Measurements from ENCODE around the gene ERBB4. TPM values are rescaled to one million over a fixed set of nuclear protein-coding genes. Genes with fewer than 3 reads are reported as not detected.
"Not testable (repeated sequence)": the region's sequence is repeated elsewhere in the genome, so short reads cannot be mapped to it uniquely, and the experiment has no call there.

ERBB4 gene
- total RNA-seq, 2 donors from 2014 or later, result not detected

DNA sequence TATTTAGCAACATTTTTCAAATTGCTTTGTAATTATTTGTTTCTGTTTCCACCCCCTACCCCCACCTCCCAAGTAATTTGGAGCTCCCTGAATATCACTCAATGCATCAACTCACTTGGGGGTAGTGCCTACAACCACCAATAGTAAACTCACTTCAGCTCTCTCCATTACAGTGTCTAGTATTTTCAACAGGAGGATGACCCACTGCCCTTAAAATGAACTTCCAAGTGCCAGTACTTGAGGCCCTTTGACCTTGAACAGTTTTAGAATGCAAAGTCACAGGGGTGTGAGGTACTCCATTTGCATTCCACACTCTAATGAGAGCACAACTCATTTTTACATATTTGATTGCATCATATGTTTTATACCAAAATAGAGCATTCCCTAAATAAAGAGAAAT is 523.0 kb downstream of the ERBB4 start:
- DNase-seq (no peak), ATAC-seq (replicated peaks in 1 of 2) (no peak)
- Mint-ChIP-seq H3K27ac (no peak overlapping the region), H3K4me3 (no peak overlapping the region), H3K4me1 (ENCODE audit: low read depth) (no peaks in the 10 kb centered on the region), H3K36me3 (ENCODE audit: insufficient read depth in 2 of 2) (no peaks in the 10 kb centered on the region), H3K9me3 (peaks cover 0 to 1% of the 10 kb centered on the region in 2 donors), H3K27me3 (ENCODE audit: low read depth) (no peaks in the 10 kb centered on the region)

DNA sequence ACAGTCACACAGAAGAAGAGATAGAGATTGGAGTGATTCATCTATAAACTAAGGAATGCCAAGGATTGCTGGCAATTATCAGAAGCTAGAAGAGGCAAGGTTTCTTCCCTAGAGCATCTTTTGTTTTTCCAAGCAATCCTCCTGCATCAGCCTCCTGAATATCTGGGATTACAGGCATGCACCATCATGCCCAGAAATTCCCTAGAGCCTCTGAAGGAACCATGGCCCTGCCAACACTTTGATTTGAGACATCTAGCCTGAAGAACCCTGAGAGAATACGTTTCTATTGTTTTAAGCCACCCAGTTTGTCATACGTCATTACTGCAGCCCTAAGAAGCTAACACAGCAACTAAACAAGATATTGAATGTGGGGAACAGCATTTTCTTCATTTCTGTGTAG is 525.0 kb downstream of the ERBB4 start:
- H3K36me3 Mint-ChIP-seq (ENCODE audit: insufficient read depth in 2 of 2), result no peaks in the 10 kb centered on the region
- no peaks in the 10 kb centered on the region for H3K27me3 Mint-ChIP-seq (ENCODE audit: low read depth)
- no peaks in the 10 kb centered on the region for H3K4me1 Mint-ChIP-seq (ENCODE audit: low read depth)
- no peaks in the 10 kb centered on the region for H3K9me3 Mint-ChIP-seq
- no peak overlapping the region for H3K27ac Mint-ChIP-seq
- no peak overlapping the region for H3K4me3 Mint-ChIP-seq
- ATAC-seq (replicated peaks in 1 of 2), result no peak
- no peak for DNase-seq

DNA sequence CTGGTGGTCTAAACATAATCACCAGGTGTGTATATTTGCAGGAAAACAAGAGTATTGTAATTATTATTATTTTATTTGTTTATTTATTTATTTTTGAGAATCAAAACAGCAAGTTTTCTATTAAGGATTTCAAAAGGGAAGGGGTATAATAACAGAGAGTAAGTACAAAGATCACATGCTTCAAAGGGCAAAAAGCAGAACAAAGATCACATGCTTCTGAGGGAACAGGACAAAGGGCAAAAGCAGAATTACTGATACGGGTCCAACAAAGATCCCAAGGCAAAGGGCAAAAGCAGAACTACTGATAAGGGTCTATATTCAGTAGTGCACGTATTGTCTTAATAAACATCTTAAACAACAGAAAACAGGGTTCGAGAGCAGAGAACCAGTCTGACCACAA is 528.3 kb downstream of the ERBB4 start:
- H3K4me3 Mint-ChIP-seq; H3K9me3 Mint-ChIP-seq; H3K4me1 Mint-ChIP-seq (ENCODE audit: low read depth); H3K27me3 Mint-ChIP-seq (ENCODE audit: low read depth); H3K36me3 Mint-ChIP-seq (ENCODE audit: insufficient read depth in 2 of 2); DNase-seq; H3K27ac Mint-ChIP-seq; ATAC-seq (replicated peaks in 1 of 2): not testable (repeated sequence)

DNA sequence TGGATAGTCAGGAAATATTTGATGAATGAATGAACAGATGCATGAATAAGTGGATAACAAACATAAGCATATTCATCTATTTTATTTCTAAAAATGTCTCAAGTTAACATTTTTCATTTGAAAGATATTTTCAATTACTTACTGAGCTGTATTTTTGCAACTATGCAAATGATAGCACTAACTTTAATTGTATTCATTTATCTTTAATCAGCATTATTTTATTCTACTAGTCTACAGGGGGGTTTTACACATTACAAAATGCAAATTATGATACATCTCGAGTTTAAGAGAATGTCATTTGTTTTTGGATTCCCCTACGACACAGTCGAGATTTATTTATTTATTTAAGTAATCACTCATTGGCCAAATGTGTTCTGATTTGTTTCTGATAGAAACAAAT is 530.6 kb downstream of the ERBB4 start:
- H3K4me1 Mint-ChIP-seq (ENCODE audit: low read depth), result no peaks in the 10 kb centered on the region
- ATAC-seq (replicated peaks in 1 of 2) (no peak), DNase-seq (no peak)
- H3K27me3 Mint-ChIP-seq (ENCODE audit: low read depth), result no peaks in the 10 kb centered on the region
- no peak overlapping the region for H3K4me3 Mint-ChIP-seq
- H3K9me3 Mint-ChIP-seq, result no peaks in the 10 kb centered on the region
- H3K27ac Mint-ChIP-seq, result no peak overlapping the region
- H3K36me3 Mint-ChIP-seq (ENCODE audit: insufficient read depth in 2 of 2), result no peaks in the 10 kb centered on the region

DNA sequence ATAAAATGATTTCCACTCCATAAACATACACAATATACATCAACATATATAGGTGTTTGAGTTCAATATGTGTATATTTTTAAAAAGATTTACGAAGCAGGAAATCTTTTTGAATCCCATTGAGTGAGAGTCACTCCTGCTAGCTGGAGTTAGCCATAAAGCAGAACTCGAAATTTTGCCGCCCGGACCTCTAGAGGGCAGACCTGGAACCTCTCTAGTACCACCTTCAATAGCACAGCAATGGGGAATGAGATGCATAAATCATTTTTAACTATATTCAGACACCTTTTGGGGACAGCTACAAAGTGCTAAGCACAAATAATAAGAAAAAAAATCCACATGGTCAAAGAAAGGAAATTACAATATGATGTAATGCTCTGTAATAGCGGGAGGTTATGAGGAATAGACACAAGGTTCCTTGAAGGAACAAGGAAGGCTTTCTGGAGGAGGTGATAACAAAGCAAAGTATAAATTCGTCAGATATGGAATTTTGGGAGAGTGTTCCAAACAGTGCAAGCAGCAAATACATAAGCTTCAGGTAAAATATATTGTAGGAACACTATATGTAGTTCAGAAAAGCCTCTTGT is 533.4 kb downstream of the ERBB4 start:
- Mint-ChIP-seq H3K36me3 (ENCODE audit: insufficient read depth in 2 of 2) (no peaks in the 10 kb centered on the region), H3K4me3 (no peak overlapping the region), H3K27ac (no peak overlapping the region), H3K4me1 (ENCODE audit: low read depth) (no peaks in the 10 kb centered on the region), H3K9me3 (no peaks in the 10 kb centered on the region), H3K27me3 (ENCODE audit: low read depth) (no peaks in the 10 kb centered on the region)
- DNase-seq (no peak), ATAC-seq (replicated peaks in 1 of 2) (no peak)

DNA sequence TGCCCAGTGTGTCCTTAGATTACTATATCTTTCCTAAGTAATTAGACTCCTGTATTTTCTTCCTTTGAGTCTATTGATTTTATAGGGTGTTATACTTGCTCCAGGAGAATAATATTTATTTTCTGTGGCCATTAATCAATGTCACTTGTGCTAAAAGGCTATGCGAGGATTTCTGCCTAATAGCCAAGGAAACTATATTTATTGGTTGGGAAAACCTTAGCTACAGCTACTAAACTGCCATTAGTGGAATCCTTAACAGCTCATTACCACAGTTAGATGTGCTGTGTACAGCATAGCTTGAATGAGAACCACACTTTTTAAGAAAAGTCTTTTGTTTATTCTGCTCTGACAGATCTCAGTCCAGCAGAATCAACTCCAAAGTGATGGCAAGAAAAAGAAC is 537.3 kb downstream of the ERBB4 start:
- ATAC-seq (replicated peaks in 1 of 2) (no peak), DNase-seq (no peak)
- Mint-ChIP-seq H3K4me3 (no peak overlapping the region), H3K27ac (no peak overlapping the region), H3K4me1 (ENCODE audit: low read depth) (no peaks in the 10 kb centered on the region), H3K27me3 (ENCODE audit: low read depth) (no peaks in the 10 kb centered on the region), H3K9me3 (no peaks in the 10 kb centered on the region), H3K36me3 (ENCODE audit: insufficient read depth in 2 of 2) (no peaks in the 10 kb centered on the region)

DNA sequence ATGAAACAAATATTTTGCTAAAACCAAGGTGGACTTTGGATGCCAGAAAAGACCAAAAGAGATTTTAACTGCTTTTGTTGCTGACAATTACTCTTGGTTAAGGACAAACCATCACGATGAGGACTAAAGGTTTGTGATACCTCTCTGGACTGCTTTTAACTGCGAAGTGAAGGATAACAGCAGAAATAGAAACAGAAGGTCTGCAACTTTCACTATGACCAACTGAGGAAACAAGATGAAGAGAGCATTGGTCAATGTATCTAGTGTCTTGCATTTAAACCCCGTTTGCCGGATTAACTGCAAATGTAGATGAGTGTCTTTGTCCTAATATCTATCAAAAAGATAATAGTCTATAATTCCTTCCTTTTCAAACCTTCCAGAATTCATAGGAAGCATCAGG is 541.7 kb downstream of the ERBB4 start:
- H3K4me1 Mint-ChIP-seq (ENCODE audit: low read depth), result no peaks in the 10 kb centered on the region
- H3K9me3 Mint-ChIP-seq, result no peaks in the 10 kb centered on the region
- no peak overlapping the region for H3K4me3 Mint-ChIP-seq
- H3K36me3 Mint-ChIP-seq (ENCODE audit: insufficient read depth in 2 of 2), result no peaks in the 10 kb centered on the region
- H3K27ac Mint-ChIP-seq, result no peak overlapping the region
- DNase-seq (no peak), ATAC-seq (replicated peaks in 1 of 2) (no peak)
- H3K27me3 Mint-ChIP-seq (ENCODE audit: low read depth), result no peaks in the 10 kb centered on the region

DNA sequence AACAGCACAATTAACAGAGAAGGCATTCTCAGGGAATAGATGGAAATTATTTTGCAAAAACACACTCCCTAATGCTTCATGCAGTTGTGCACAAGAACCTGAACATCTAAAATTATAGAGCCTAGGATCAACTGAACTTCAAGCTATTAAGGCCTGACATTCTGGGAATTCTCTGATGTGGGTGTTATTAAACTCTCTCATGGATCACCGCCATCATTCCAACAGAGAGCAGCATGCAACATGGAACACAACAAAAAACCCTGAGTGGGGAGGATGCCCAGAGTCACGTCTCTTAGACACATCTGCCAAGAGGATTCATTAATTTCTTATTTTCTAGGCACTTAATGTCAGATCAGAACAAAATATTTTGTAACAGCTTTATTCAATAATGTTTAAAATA is 543.8 kb downstream of the ERBB4 start:
- Mint-ChIP-seq H3K4me3 (no peak overlapping the region), H3K9me3 (no peaks in the 10 kb centered on the region), H3K4me1 (ENCODE audit: low read depth) (no peaks in the 10 kb centered on the region), H3K36me3 (ENCODE audit: insufficient read depth in 2 of 2) (no peaks in the 10 kb centered on the region), H3K27me3 (ENCODE audit: low read depth) (no peaks in the 10 kb centered on the region), H3K27ac (no peak overlapping the region)
- ATAC-seq (replicated peaks in 1 of 2) (no peak), DNase-seq (no peak)

DNA sequence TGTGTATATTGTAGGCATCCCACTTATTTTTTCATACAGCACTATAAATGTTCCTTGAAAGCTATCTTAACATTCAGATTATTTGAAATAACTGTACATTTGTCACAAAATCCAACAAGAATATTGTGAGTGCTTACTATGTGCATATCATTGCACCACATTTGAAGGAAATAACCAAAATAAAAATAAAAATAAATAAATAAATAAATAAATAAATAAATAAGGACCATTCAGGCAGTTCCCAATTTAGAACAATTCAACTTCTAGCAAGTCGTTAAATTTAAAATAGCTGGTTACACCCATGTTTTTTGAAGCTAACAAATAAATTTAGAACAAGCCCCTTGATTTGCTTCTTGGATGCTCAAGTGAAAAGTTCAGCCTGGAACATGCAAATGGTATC is 548.3 kb downstream of the ERBB4 start:
- H3K9me3 Mint-ChIP-seq, result no peaks in the 10 kb centered on the region
- no peak overlapping the region for H3K4me3 Mint-ChIP-seq
- H3K4me1 Mint-ChIP-seq (ENCODE audit: low read depth), result no peaks in the 10 kb centered on the region
- no peak for DNase-seq
- no peak for ATAC-seq (replicated peaks in 1 of 2)
- no peaks in the 10 kb centered on the region for H3K27me3 Mint-ChIP-seq (ENCODE audit: low read depth)
- no peaks in the 10 kb centered on the region for H3K36me3 Mint-ChIP-seq (ENCODE audit: insufficient read depth in 2 of 2)
- H3K27ac Mint-ChIP-seq, result no peak overlapping the region

DNA sequence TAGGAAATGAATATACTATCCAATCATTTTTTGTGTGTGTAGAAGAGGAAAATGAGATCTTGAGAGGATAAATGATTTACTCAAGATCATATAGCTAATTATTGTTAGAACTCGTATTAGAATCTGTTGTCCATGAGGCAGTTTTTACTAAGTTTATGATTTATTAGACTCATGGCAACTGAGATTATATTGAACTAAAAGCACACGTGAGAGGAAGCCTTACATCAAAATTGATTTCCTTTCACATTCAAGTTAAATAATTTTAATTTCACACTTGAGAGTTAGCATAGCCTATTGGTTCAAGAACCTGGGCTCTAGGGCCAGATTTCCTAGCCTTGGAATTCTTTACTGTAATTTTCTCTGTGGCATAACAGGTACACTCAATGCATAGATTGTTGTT is 552.3 kb downstream of the ERBB4 start:
- H3K36me3 Mint-ChIP-seq (ENCODE audit: insufficient read depth in 2 of 2), result no peaks in the 10 kb centered on the region
- DNase-seq, result no peak
- H3K4me3 Mint-ChIP-seq, result no peak overlapping the region
- no peaks in the 10 kb centered on the region for H3K27me3 Mint-ChIP-seq (ENCODE audit: low read depth)
- H3K9me3 Mint-ChIP-seq, result peaks cover 1 to 4% of the 10 kb centered on the region in 2 donors
- H3K4me1 Mint-ChIP-seq (ENCODE audit: low read depth), result no peaks in the 10 kb centered on the region
- ATAC-seq (replicated peaks in 1 of 2), result no peak
- H3K27ac Mint-ChIP-seq, result no peak overlapping the region

DNA sequence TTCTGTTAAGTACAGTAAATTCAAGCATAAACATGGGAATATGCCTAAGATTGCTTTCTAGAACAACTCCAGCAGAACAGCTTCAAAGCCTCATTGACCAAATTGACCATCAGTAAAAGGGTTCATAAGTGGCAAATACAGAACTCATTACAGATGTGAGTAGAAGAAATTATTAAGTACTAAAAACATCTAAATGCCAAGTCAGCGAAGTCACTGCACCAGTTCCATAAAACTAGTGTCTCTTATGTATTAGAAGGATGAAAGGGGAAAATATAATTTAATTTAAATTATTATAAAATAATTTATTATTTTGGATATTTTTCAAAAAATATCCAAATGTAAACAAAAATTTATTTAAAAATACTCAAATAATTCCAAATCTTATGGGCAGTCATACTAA is 553.2 kb downstream of the ERBB4 start:
- no peaks in the 10 kb centered on the region for H3K4me1 Mint-ChIP-seq (ENCODE audit: low read depth)
- no peaks in the 10 kb centered on the region for H3K27me3 Mint-ChIP-seq (ENCODE audit: low read depth)
- H3K4me3 Mint-ChIP-seq, result no peak overlapping the region
- H3K36me3 Mint-ChIP-seq (ENCODE audit: insufficient read depth in 2 of 2), result no peaks in the 10 kb centered on the region
- ATAC-seq (replicated peaks in 1 of 2) (no peak), DNase-seq (no peak)
- peaks cover 1 to 4% of the 10 kb centered on the region in 2 donors for H3K9me3 Mint-ChIP-seq
- H3K27ac Mint-ChIP-seq, result no peak overlapping the region

DNA sequence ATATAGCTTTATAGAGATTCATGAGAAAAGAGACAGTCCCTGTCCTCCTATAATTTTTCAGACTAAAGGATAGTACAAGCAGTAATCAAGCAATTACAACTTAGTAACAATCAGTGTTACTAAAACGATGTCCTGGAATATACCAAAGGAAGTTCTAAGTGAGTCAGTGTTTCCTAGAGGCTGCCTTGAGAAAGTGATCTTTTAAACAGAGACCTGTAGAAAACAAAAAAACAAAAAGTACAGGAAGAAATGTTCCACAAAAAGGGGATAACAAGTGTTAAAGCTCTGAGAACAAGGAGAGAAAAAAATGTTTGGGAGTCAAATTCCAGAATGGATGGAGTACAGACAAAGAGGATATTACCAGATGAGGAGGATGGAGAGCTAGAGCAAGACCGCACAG is 556.4 kb downstream of the ERBB4 start:
- ATAC-seq (replicated peaks in 1 of 2), result no peak
- Mint-ChIP-seq H3K4me1 (ENCODE audit: low read depth) (no peaks in the 10 kb centered on the region), H3K36me3 (ENCODE audit: insufficient read depth in 2 of 2) (no peaks in the 10 kb centered on the region), H3K4me3 (no peak overlapping the region), H3K27me3 (ENCODE audit: low read depth) (no peaks in the 10 kb centered on the region), H3K27ac (no peak overlapping the region), H3K9me3 (peaks cover 4 to 6% of the 10 kb centered on the region in 2 donors)
- DNase-seq, result no peak

DNA sequence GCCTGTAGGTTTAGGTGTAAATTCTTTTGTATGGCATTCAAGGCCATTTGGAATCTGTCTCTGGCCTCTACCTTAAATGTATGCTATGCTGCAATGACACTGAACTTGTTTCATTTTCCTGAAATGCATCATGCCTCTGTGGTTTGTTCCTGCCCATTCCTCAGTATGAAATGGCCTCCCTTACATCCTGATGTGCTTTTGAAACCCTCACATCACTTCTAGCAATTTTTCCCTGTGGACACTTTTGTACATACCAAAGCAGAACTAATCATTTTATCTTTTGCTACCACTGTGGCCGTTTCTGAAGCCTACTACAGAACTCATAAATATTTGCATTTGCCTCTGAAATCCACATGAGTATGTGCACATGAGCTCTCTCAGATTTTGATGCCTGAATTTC is 557.2 kb downstream of the ERBB4 start:
- DNase-seq, result no peak
- ATAC-seq (replicated peaks in 1 of 2), result no peak
- H3K36me3 Mint-ChIP-seq (ENCODE audit: insufficient read depth in 2 of 2), result no peaks in the 10 kb centered on the region
- H3K4me1 Mint-ChIP-seq (ENCODE audit: low read depth), result no peaks in the 10 kb centered on the region
- H3K27me3 Mint-ChIP-seq (ENCODE audit: low read depth), result no peaks in the 10 kb centered on the region
- H3K9me3 Mint-ChIP-seq, result peaks cover 4 to 6% of the 10 kb centered on the region in 2 donors
- no peak overlapping the region for H3K27ac Mint-ChIP-seq
- H3K4me3 Mint-ChIP-seq, result no peak overlapping the region

DNA sequence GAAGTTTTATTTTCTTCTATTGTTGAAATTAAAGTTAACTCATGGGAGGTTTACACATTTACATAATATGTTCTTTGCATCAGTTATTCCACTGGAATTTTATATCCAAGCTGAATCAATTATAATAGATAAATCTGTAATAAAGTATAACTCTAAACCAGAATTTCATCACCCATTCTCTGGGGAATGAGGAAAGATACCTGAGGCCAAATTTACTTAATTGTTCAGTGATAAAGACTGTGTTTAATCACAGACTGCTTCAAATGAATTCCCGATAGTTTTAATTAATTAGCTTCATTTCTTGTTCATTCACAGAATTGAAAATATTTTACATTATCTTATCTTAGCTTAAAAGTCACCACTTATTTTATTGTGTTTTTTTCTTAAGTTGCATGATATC is 562.5 kb downstream of the ERBB4 start:
- Mint-ChIP-seq H3K9me3 (peaks cover 0 to 8% of the 10 kb centered on the region in 2 donors), H3K27ac (no peak overlapping the region), H3K4me3 (no peak overlapping the region), H3K27me3 (ENCODE audit: low read depth) (no peaks in the 10 kb centered on the region), H3K36me3 (ENCODE audit: insufficient read depth in 2 of 2) (no peaks in the 10 kb centered on the region), H3K4me1 (ENCODE audit: low read depth) (no peaks in the 10 kb centered on the region)
- ATAC-seq (replicated peaks in 1 of 2) (no peak), DNase-seq (no peak)

All from activated T-cell treated with anti-CD3 and anti-CD28 coated beads, Interleukin-2, amount 50 U/mL, for 72 hours (primary cell).